Testis (tissue), 2 donors: ENCODE data around the gene EAF1.

Source experiments
- CTCF ChIP-seq, 3 experiments: fragments of 450-650 bp in 2 of 3; fragments of 200-600 bp in 1 of 3; sonication (generic) in 1 of 3; IDR thresholded peaks; one replicate each; pipeline ENCODE4 v1.5.1; 2016 to 2019; ENCODE audit warnings: antibody characterized with exemption in 3 of 3, mild to moderate bottlenecking in 2 of 3, moderate library complexity in 1 of 3
- POLR2A ChIP-seq: fragments of 450-650 bp; IDR thresholded peaks from one replicate; pipeline ENCODE4 v1.6.1; 2017; ENCODE audit warnings: antibody characterized with exemption, mild to moderate bottlenecking, moderate library complexity

GRCh38 chr3:15405448-15406050 is 21.8 kb upstream of the EAF1 start:
- peak; percentile 63 to 72 (median 66) for TF ChIP-seq CTCF (IDR thresholded peaks at IDR 0.05)
- TF ChIP-seq POLR2A: no peak
